HEK293 (cell line): ENCODE measurements around the gene SERPINB3.

ENCODE experiments used
- CTCF ChIA-PET: fragments of 350-600 bp; formaldehyde crosslinking; extraction: SDS; loops from one replicate; lab custom pipeline; 2021; ENCODE audit warnings: antibody characterized with exemption; lab: Yijun Ruan, JAX
- POLR2A ChIA-PET: fragments of 300-600 bp; formaldehyde crosslinking; extraction: SDS; loops from one replicate; lab custom pipeline; 2020; ENCODE audit warnings: antibody characterized with exemption, inconsistent platforms; lab: Yijun Ruan, JAX
- H3K27ac ChIP-seq: fragments of 200-500 bp; sonication (Bioruptor generic); 2 replicates; pipeline ENCODE4 v1.5.1; 2014; ENCODE audit warnings: low read depth, low read length, control low read depth, inconsistent platforms; ENCODE audit errors: extremely low read depth
- H3K36me3 ChIP-seq, 2 experiments: fragments of 200-500 bp in 1 of 2; sonication (Bioruptor generic) in 1 of 2; 1 replicate in 1 of 2; 2 replicates in 1 of 2; pipeline ENCODE4 v1.5.1; 2014 to 2017; ENCODE audit warnings: inconsistent platforms in 2 of 2, low read length in 2 of 2; ENCODE audit not compliant: control insufficient read depth in 2 of 2, insufficient read depth in 1 of 2
- H3K4me1 ChIP-seq: fragments of 200-500 bp; sonication (Bioruptor generic); 2 replicates; pipeline ENCODE4 v1.5.1; 2014; ENCODE audit warnings: mild to moderate bottlenecking, low read length, inconsistent platforms; ENCODE audit not compliant: control insufficient read depth, insufficient read depth
- H3K4me3 ChIP-seq: 2 replicates; pipeline ENCODE4 v1.5.1; 2011; ENCODE audit warnings: low read depth, mild to moderate bottlenecking, control low read depth, low read length, moderate library complexity
- H3K9me3 ChIP-seq: fragments of 200-500 bp; sonication (Bioruptor generic); 2 replicates; pipeline ENCODE4 v1.5.1; 2014; ENCODE audit warnings: low read depth, low read length, inconsistent platforms; ENCODE audit not compliant: control insufficient read depth, insufficient read depth
- GFI1B ChIP-seq: fragments of 450-650 bp; formaldehyde crosslinking; IDR thresholded peaks from 2 replicates; pipeline ENCODE4 v1.5.1; 2016; ENCODE audit warnings: missing biosample characterization, missing genetic modification characterization
- HOXC10 ChIP-seq: sonication (generic); formaldehyde crosslinking; IDR thresholded peaks from 2 replicates; pipeline ENCODE4 v1.8.1; 2023; ENCODE audit warnings: mild to moderate bottlenecking, missing genetic modification reagents
- HOXD13 ChIP-seq: sonication (generic); formaldehyde crosslinking; IDR thresholded peaks from 2 replicates; pipeline ENCODE4 v1.8.0; 2022; ENCODE audit warnings: missing genetic modification reagents, borderline replicate concordance
- KLF8 ChIP-seq: fragments of 450-650 bp; formaldehyde crosslinking; IDR thresholded peaks from 2 replicates; pipeline ENCODE4 v1.5.1; 2016; ENCODE audit warnings: missing biosample characterization, missing genetic modification characterization
- SCRT1 ChIP-seq: fragments of 450-650 bp; formaldehyde crosslinking; IDR thresholded peaks from 2 replicates; pipeline ENCODE4 v1.5.1; 2016; ENCODE audit warnings: missing biosample characterization, missing genetic modification characterization, borderline replicate concordance
- SCRT2 ChIP-seq: fragments of 450-650 bp; formaldehyde crosslinking; IDR thresholded peaks from 2 replicates; pipeline ENCODE4 v1.5.1; 2016; ENCODE audit warnings: missing biosample characterization, missing genetic modification characterization
- SP2 ChIP-seq: fragments of 450-650 bp; formaldehyde crosslinking; IDR thresholded peaks from 2 replicates; pipeline ENCODE4 v1.5.1; 2016; ENCODE audit warnings: missing biosample characterization, missing genetic modification characterization
- SP3 ChIP-seq: fragments of 450-650 bp; formaldehyde crosslinking; IDR thresholded peaks from 2 replicates; pipeline ENCODE4 v1.5.1; 2016; ENCODE audit warnings: missing biosample characterization, missing genetic modification characterization
- ZBTB17 ChIP-seq: fragments of 450-650 bp; formaldehyde crosslinking; IDR thresholded peaks from 2 replicates; pipeline ENCODE4 v1.5.1; 2016; ENCODE audit warnings: missing biosample characterization, missing genetic modification characterization
- ZBTB20 ChIP-seq: fragments of 450-650 bp; formaldehyde crosslinking; IDR thresholded peaks from 2 replicates; pipeline ENCODE4 v1.5.1; 2016; ENCODE audit warnings: missing biosample characterization, missing genetic modification characterization
- ZFP37 ChIP-seq: fragments of 450-650 bp; formaldehyde crosslinking; IDR thresholded peaks from 2 replicates; pipeline ENCODE4 v1.5.1; 2016; ENCODE audit warnings: missing biosample characterization, missing genetic modification characterization
- ZNF112 ChIP-seq: fragments of 450-650 bp; formaldehyde crosslinking; IDR thresholded peaks from 2 replicates; pipeline ENCODE4 v1.5.0; 2017; ENCODE audit warnings: missing biosample characterization, missing genetic modification characterization
- ZNF132 ChIP-seq: fragments of 450-650 bp; formaldehyde crosslinking; IDR thresholded peaks from 2 replicates; pipeline ENCODE4 v1.5.1; 2017; ENCODE audit warnings: missing biosample characterization, missing genetic modification characterization, borderline replicate concordance
- ZNF19 ChIP-seq: fragments of 450-650 bp; formaldehyde crosslinking; IDR thresholded peaks from 2 replicates; pipeline ENCODE4; 2016; ENCODE audit warnings: missing biosample characterization, missing genetic modification characterization, low read depth
- ZNF223 ChIP-seq: fragments of 450-650 bp; formaldehyde crosslinking; IDR thresholded peaks from 2 replicates; pipeline ENCODE4 v1.5.1; 2016; ENCODE audit warnings: missing biosample characterization, missing genetic modification characterization
- ZNF280D ChIP-seq: fragments of 450-650 bp; formaldehyde crosslinking; IDR thresholded peaks from 2 replicates; pipeline ENCODE4 v1.5.1; 2016; ENCODE audit warnings: missing biosample characterization, missing genetic modification characterization
- ZNF366 ChIP-seq: fragments of 450-650 bp; formaldehyde crosslinking; conservative IDR thresholded peaks from 2 replicates; pipeline ENCODE4 v1.5.1; 2016; ENCODE audit warnings: missing biosample characterization, missing genetic modification characterization
- ZNF423 ChIP-seq: fragments of 450-650 bp; formaldehyde crosslinking; IDR thresholded peaks from 2 replicates; pipeline ENCODE4 v1.5.1; 2016; ENCODE audit warnings: missing biosample characterization, missing genetic modification characterization
- ZNF521 ChIP-seq: fragments of 450-650 bp; formaldehyde crosslinking; IDR thresholded peaks from 2 replicates; pipeline ENCODE4 v1.5.1; 2017; ENCODE audit warnings: missing biosample characterization, mild to moderate bottlenecking, missing genetic modification characterization
- ZNF530 ChIP-seq: fragments of 450-650 bp; formaldehyde crosslinking; IDR thresholded peaks from 2 replicates; pipeline ENCODE4 v1.5.1; 2016; ENCODE audit warnings: low read depth, missing biosample characterization, missing genetic modification characterization
- ZNF549 ChIP-seq: fragments of 450-650 bp; IDR thresholded peaks from 2 replicates; pipeline ENCODE4 v1.5.1; 2018; ENCODE audit warnings: missing biosample characterization, missing genetic modification characterization, mild to moderate bottlenecking, inconsistent platforms, moderate library complexity
- ZNF610 ChIP-seq: fragments of 450-650 bp; formaldehyde crosslinking; IDR thresholded peaks from 2 replicates; pipeline ENCODE4 v1.5.1; 2016; ENCODE audit warnings: missing biosample characterization, missing genetic modification characterization, borderline replicate concordance
- ZNF629 ChIP-seq: fragments of 450-650 bp; formaldehyde crosslinking; IDR thresholded peaks from 2 replicates; pipeline ENCODE4 v1.5.1; 2017; ENCODE audit warnings: missing biosample characterization, missing genetic modification characterization
- ZNF707 ChIP-seq: fragments of 450-650 bp; formaldehyde crosslinking; IDR thresholded peaks from 2 replicates; pipeline ENCODE4 v1.5.1; 2016; ENCODE audit warnings: missing biosample characterization, missing genetic modification characterization
- ZNF837 ChIP-seq: fragments of 450-650 bp; formaldehyde crosslinking; IDR thresholded peaks from 2 replicates; pipeline ENCODE4 v1.5.1; 2016; ENCODE audit warnings: missing biosample characterization, missing genetic modification characterization
- ZSCAN5A ChIP-seq: fragments of 450-650 bp; formaldehyde crosslinking; IDR thresholded peaks from 2 replicates; pipeline ENCODE4 v1.5.1; 2016; ENCODE audit warnings: missing biosample characterization, missing genetic modification characterization
- TF ChIP-seq, protein P1 (sequence below): fragments of 450-650 bp; formaldehyde crosslinking; IDR thresholded peaks from 2 replicates; pipeline ENCODE4 v1.5.1; 2016; ENCODE audit warnings: missing biosample characterization, missing genetic modification characterization

The SERPINB3 gene

GRCh38 chr18:63679820-63680606 lies 18.3 kb upstream of the SERPINB3 start (continued):
- no peak for TF ChIP-seq ZNF112 (tag by site-specific recombination)
- TF ChIP-seq GFI1B (tag by site-specific recombination), result no peak
- no peak for TF ChIP-seq ZNF280D (tag by site-specific recombination)
- no peak for TF ChIP-seq ZSCAN5A
- no peak for TF ChIP-seq HOXC10 (CRISPR knock-in tag)
- TF ChIP-seq SP3, result no peak
- no peak for TF ChIP-seq ZFP37 (tag by site-specific recombination)
- TF ChIP-seq ZNF610, result no peak
- no peak for TF ChIP-seq ZNF423 (tag by site-specific recombination)
- TF ChIP-seq ZNF132, result no peak

DNA sequence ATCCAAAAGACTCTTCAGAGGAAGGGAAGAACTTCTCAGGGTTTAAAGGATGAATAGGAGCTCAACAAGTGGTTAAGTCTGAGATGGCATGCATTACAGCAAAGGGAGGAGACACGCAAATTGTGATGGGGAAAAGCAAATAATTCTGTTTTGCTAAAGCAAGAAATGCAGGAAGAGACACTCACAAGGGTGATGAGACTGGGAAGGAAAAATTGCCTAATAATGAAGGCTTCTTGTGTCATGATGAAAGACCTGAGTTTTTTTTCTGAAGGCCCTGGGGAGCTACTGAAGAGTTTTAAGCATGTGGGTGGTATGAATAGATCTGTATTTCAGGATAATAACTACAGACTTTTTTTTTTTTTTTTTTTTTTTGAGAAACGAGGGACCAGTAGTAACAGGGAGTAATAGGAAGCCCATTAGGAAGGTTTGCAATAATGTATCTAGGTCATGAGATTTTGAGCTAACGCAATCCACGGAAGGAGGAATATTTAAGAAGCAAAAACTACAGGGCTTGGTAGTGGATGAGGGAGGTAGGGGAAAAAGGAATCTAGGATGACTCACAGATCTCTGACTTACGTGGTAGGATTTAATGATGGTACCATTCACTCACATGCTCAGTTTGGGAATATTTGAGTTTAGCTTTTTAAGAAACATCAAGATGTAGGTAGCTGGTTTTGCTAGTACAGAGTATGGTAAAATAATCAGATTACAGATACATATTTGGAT lies 16.0 kb upstream of the SERPINB3 start:
- Histone ChIP-seq H3K36me3 (no peaks in the 10 kb centered on the region), H3K4me1 (no peaks in the 10 kb centered on the region), H3K4me3 (no peak overlapping the region), H3K27ac (no peak overlapping the region), H3K9me3 (no peaks in the 10 kb centered on the region)
- TF ChIP-seq SCRT2 (tag by site-specific recombination) (0 out of 2 replicates have a peak, but pooled peaks have one; percentile 40), ZNF112 (tag by site-specific recombination) (no peak), SP2 (tag by site-specific recombination) (no peak), ZNF521 (no peak)
- ChIA-PET CTCF (interaction anchor here (0.6 to 1.5 kb wide), 4 partner anchors 64 to 166 kb away, joined by 3 to 7 read pairs (median 4); no protein-coding TSS in a partner anchor), POLR2A (interaction anchor here (0.6 kb wide), 1 partner anchor 284 kb away, joined by 3 read pairs; no protein-coding TSS in a partner anchor)

DNA sequence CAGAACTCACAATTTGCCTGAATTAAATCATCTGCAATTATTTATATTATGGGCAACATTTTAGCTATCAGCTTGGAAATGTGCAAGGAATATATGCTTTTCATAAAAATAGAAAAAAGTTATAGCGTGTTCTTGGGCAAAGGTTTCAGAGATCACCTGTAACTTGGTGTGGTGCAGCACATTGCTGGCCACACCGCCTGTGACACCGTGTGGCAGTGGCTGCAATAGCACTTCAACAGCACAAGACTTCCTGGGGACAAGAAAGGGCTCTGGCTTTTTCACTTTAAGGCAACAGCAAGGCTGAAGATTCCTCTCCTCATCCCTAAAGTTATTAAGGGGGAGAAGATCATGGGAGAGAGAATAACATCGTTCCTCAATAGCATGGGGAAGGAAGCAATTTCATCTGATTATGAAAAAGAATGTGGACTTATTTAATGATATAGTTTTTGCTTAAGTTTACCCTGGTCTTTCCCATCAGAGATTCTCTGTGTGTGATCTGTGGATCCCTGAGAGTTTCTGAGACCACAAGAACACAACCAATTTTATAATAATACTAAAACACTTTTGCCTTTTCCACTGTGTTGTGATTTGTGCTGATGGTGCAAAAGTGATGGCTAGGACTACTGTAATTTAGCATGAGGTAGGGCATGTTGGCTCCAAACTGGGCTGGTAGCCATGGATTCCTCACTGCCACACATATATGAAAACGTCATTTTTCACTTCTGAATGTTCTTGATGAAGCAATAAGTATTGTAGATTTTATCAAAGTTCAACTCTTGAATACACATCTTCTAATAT lies 15.0 kb upstream of the SERPINB3 start:
- Histone ChIP-seq H3K4me3 (no peak overlapping the region), H3K36me3 (no peaks in the 10 kb centered on the region), H3K4me1 (no peaks in the 10 kb centered on the region), H3K27ac (no peak overlapping the region), H3K9me3 (no peaks in the 10 kb centered on the region)
- ChIA-PET CTCF (interaction anchor here (0.7 to 1.2 kb wide), 2 partner anchors 65 to 165 kb away, joined by 3 to 4 read pairs; no protein-coding TSS in a partner anchor), POLR2A (no interaction called here)
- TF ChIP-seq ZNF707 (tag by site-specific recombination), result no peak
- TF ChIP-seq SCRT1, result no peak
- TF ChIP-seq ZNF629 (tag by site-specific recombination), result no peak
- no peak for TF ChIP-seq ZNF530 (tag by site-specific recombination)
- TF ChIP-seq ZBTB20 (tag by site-specific recombination), result no peak
- no peak for TF ChIP-seq ZNF837 (tag by site-specific recombination)
- no peak for TF ChIP-seq ZNF223
- TF ChIP-seq ZNF549, result no peak
- TF ChIP-seq KLF8, result no peak
- TF ChIP-seq HOXD13 (CRISPR knock-in tag), result no peak
- no peak for TF ChIP-seq ZNF366
- no peak for TF ChIP-seq HOXC10 (CRISPR knock-in tag)
- TF ChIP-seq, protein P1, sequence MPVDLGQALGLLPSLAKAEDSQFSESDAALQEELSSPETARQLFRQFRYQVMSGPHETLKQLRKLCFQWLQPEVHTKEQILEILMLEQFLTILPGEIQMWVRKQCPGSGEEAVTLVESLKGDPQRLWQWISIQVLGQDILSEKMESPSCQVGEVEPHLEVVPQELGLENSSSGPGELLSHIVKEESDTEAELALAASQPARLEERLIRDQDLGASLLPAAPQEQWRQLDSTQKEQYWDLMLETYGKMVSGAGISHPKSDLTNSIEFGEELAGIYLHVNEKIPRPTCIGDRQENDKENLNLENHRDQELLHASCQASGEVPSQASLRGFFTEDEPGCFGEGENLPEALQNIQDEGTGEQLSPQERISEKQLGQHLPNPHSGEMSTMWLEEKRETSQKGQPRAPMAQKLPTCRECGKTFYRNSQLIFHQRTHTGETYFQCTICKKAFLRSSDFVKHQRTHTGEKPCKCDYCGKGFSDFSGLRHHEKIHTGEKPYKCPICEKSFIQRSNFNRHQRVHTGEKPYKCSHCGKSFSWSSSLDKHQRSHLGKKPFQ (tag by site-specific recombination), result no peak
- TF ChIP-seq ZNF19 (tag by site-specific recombination), result no peak
- TF ChIP-seq ZBTB17 (tag by site-specific recombination), result no peak
